Aorta (tissue), 5 donors: Measurements from ENCODE around the gene WNT1. TPM values are rescaled to one million over a fixed set of nuclear protein-coding genes. Genes with fewer than 3 reads are reported as not detected.

ENCODE experiments used
- ATAC-seq: fragments of 200-7000 bp; cut with Tn5 transposase; one replicate; pipeline ENCODE4 v1.9.1; 2022; ENCODE audit warnings: moderate library complexity; ENCODE audit not compliant: low FRiP score
- DNase-seq, 2 donors: peaks; one replicate each; pipeline ENCODE4 v3.0.0-alpha.2; 2020
- H3K27ac ChIP-seq, 2 donors: one replicate each; pipeline ENCODE4 v1.5.1; 2013; ENCODE audit warnings: low read length in 2 of 2, mild to moderate bottlenecking in 2 of 2, moderate library complexity in 2 of 2, control low read depth in 1 of 2, inconsistent platforms in 1 of 2, low read depth in 1 of 2
- H3K27me3 ChIP-seq, 2 donors: one replicate each; pipeline ENCODE4 v1.6.1; 2013; ENCODE audit warnings: control low read depth in 1 of 2, low read length in 1 of 2, mild to moderate bottlenecking in 1 of 2, moderate library complexity in 1 of 2; ENCODE audit not compliant: insufficient read depth in 2 of 2, control insufficient read depth in 1 of 2
- H3K36me3 ChIP-seq, 2 donors: one replicate each; pipeline ENCODE4 v1.6.1; 2013; ENCODE audit warnings: control low read depth in 1 of 2, low read length in 1 of 2, mild to moderate bottlenecking in 1 of 2; ENCODE audit not compliant: insufficient read depth in 2 of 2, control insufficient read depth in 1 of 2
- H3K4me1 ChIP-seq, 2 donors: one replicate each; pipeline ENCODE4 v1.6.1; 2013; ENCODE audit warnings: low read length in 2 of 2, control low read depth in 1 of 2, mild to moderate bottlenecking in 1 of 2, moderate library complexity in 1 of 2; ENCODE audit not compliant: insufficient read depth in 2 of 2, control insufficient read depth in 1 of 2
- H3K4me3 ChIP-seq, 2 donors: one replicate each; pipeline ENCODE4 v1.5.1; 2013; ENCODE audit warnings: low read length in 2 of 2, control low read depth in 1 of 2, mild to moderate bottlenecking in 1 of 2
- H3K9me3 ChIP-seq: one replicate; pipeline ENCODE4 v1.6.1; 2013; ENCODE audit warnings: mild to moderate bottlenecking, low read length; ENCODE audit not compliant: control insufficient read depth
- WGBS, 2 donors: extraction: QIAGEN DNeasy Blood & Tissue Kit; methylation state at CpG; one replicate each; pipeline ENCODE4 v1.1.7; 2013; 5-methylcytosine and 5-hydroxymethylcytosine counted together
- intact Hi-C, 2 donors: fragments of 100-400 bp; cut with DNase I; formaldehyde crosslinking; loops; one replicate each; pipeline versions ENCODE4 v1.14.2 to v1.15.0; 2022
- polyA plus RNA-seq, 2 donors: library from polyadenylated mRNA; stranded (reverse); fragments of 200-250 nt; gene quantifications; one replicate each; pipeline ENCODE4 v1.2.3, GENCODE V29; 2013
- total RNA-seq, 2 donors: library from RNA; stranded (reverse); fragmentation: NEBNext Ultra II Directional; extraction: Animal tissue kit (Norgen Biotek cat#: 25700); gene quantifications; one replicate each; pipeline ENCODE4 v1.2.1, GENCODE V29; 2021
- donor health status: healthy with polysubstance abuse.
- donor health status: Bipolar disorder and iron deficiency.
- donor health status: DM: no; HTN: no; CAD: no.
- donor health status: DM: no; HTN: no; CAD: no.
- donor health status: DM: yes; HTN: yes; CAD: no.

WNT1 gene
- total and polyA plus RNA-seq, 4 donors, result not detected

- peaks cover 0 to 4% of the 10 kb centered on the region in 2 donors for H3K36me3 ChIP-seq
- ATAC-seq (no peak), DNase-seq (no peak)
- H3K4me1 ChIP-seq, result no peaks in the 10 kb centered on the region
- no peaks in the 10 kb centered on the region for H3K9me3 ChIP-seq
- H3K27me3 ChIP-seq, result peaks cover 0 to 3% of the 10 kb centered on the region in 2 donors
- H3K27ac ChIP-seq, result no peak overlapping the region
- no peak overlapping the region for H3K4me3 ChIP-seq
- intact Hi-C loops, result no loop called here
- 91 to 96% methylated on average over 3 of the region's 3 CpGs for WGBS, 2 donors
Observed at GRCh38 chr12:49010092-49010668, 32.1 kb downstream of the WNT1 start.

- Histone ChIP-seq H3K27ac (no peak overlapping the region), H3K9me3 (no peaks in the 10 kb centered on the region), H3K27me3 (peaks cover 0 to 1% of the 10 kb centered on the region in 2 donors), H3K4me1 (no peaks in the 10 kb centered on the region), H3K4me3 (no peak overlapping the region), H3K36me3 (no peaks in the 10 kb centered on the region)
- intact Hi-C loops, result no loop called here
- DNase-seq (no peak), ATAC-seq (no peak)
Observed at GRCh38 chr12:49012739-49013138, 34.6 kb downstream of the WNT1 start.

GRCh38 chr12:49013428-49013827 is 35.3 kb downstream of the WNT1 start:
- WGBS, 2 donors, result 79 to 82% methylated on average over 3 of the region's 3 CpGs
- Histone ChIP-seq H3K4me1 (no peaks in the 10 kb centered on the region), H3K36me3 (no peaks in the 10 kb centered on the region), H3K27ac (no peak overlapping the region), H3K27me3 (no peaks in the 10 kb centered on the region), H3K4me3 (no peak overlapping the region), H3K9me3 (no peaks in the 10 kb centered on the region)
- ATAC-seq (no peak), DNase-seq (no peak)
- intact Hi-C loops, result no loop called here

GRCh38 chr12:49014547-49014946 is 36.4 kb downstream of the WNT1 start:
- Histone ChIP-seq H3K9me3 (no peaks in the 10 kb centered on the region), H3K27ac (no peak overlapping the region), H3K27me3 (no peaks in the 10 kb centered on the region), H3K4me3 (no peak overlapping the region), H3K36me3 (no peaks in the 10 kb centered on the region), H3K4me1 (no peaks in the 10 kb centered on the region)
- no peak for ATAC-seq
- intact Hi-C loops, result no loop called here
- no peak for DNase-seq
- 22 to 26% methylated on average over 1 of the region's 1 CpG for WGBS, 2 donors

- Histone ChIP-seq H3K4me1 (no peaks in the 10 kb centered on the region), H3K4me3 (no peak overlapping the region), H3K27ac (no peak overlapping the region), H3K27me3 (no peaks in the 10 kb centered on the region), H3K36me3 (no peaks in the 10 kb centered on the region), H3K9me3 (no peaks in the 10 kb centered on the region)
- 88 to 91% methylated on average over 1 of the region's 1 CpG for WGBS, 2 donors
- ATAC-seq (no peak), DNase-seq (no peak)
- intact Hi-C loops, result no loop called here
Observed at GRCh38 chr12:49015196-49015595, 37.1 kb downstream of the WNT1 start.

GRCh38 chr12:49017891-49018260 is 39.8 kb downstream of the WNT1 start:
- Histone ChIP-seq H3K27ac (peak overlapping the region in 1 of 2 donors; percentile 38), H3K4me1 (no peaks in the 10 kb centered on the region), H3K4me3 (peak overlapping the region; percentile 66 to 78), H3K27me3 (no peaks in the 10 kb centered on the region), H3K36me3 (peaks cover 0 to 7% of the 10 kb centered on the region in 2 donors), H3K9me3 (no peaks in the 10 kb centered on the region)
- peak; percentile 12 for ATAC-seq
- peak in 1 of 2 donors; percentile 67 for DNase-seq
- 0% methylated on average over 8 of the region's 8 CpGs for WGBS, 2 donors
- intact Hi-C loops, result no loop called here

- no peaks in the 10 kb centered on the region for H3K27me3 ChIP-seq
- peak within 1 kb of the TSS; percentile 66 to 78 for H3K4me3 ChIP-seq
- intact Hi-C loops, result no loop called here
- DNase-seq, result peak; percentile 98 to 99
- peak within 1 kb of the TSS; percentile 28 to 79 for H3K27ac ChIP-seq
- no peaks in the 10 kb centered on the region for H3K4me1 ChIP-seq
- H3K9me3 ChIP-seq, result no peaks in the 10 kb centered on the region
- 0 to 1% methylated on average over 59 of the region's 59 CpGs for WGBS, 2 donors
- peaks cover 0 to 7% of the 10 kb centered on the region in 2 donors for H3K36me3 ChIP-seq
- ATAC-seq, result peak; percentile 96
Observed at GRCh38 chr12:49018261-49019119, 40.4 kb downstream of the WNT1 start, which contains the start of gene PRKAG1. Gene PRKAG1 (minus strand): TSS chr12:49018776. CDS start chr12:49018740, 36 bp downstream.

GRCh38 chr12:49019120-49019430 is 41.0 kb downstream of the WNT1 start:
- peak overlapping the region; percentile 28 to 79 for H3K27ac ChIP-seq
- peaks cover 0 to 7% of the 10 kb centered on the region in 2 donors for H3K36me3 ChIP-seq
- no peaks in the 10 kb centered on the region for H3K27me3 ChIP-seq
- peak overlapping the region; percentile 45 to 71 for H3K4me3 ChIP-seq
- DNase-seq, result no peak
- no peaks in the 10 kb centered on the region for H3K4me1 ChIP-seq
- peak; percentile 3 for ATAC-seq
- no peaks in the 10 kb centered on the region for H3K9me3 ChIP-seq
- intact Hi-C loops, result no loop called here
- WGBS, 2 donors, result 3% methylated on average over 8 of the region's 8 CpGs
